HAP-1 (cell line): Measurements from ENCODE around the gene AP1M2.
A peak's percentile ranks its signal among the peaks of the same experiment; 100 is the strongest.
"Not testable (repeated sequence)": the region's sequence is repeated elsewhere in the genome, so short reads cannot be mapped to it uniquely, and the experiment has no call there.

ENCODE experiments used
- DNase-seq, 2 experiments: peaks; one replicate each; pipeline ENCODE4 v3.0.0-alpha.2; 2016 to 2020; ENCODE audit warnings: low spot score in 2 of 2
- H3K27me3 ChIP-seq: fragments of 250-450 bp; sonication (Bioruptor Pico); 2 replicates; pipeline ENCODE4 v1.5.1; 2020; ENCODE audit warnings: low read depth, mild to moderate bottlenecking, moderate library complexity
- H3K36me3 ChIP-seq: fragments of 250-450 bp; sonication (Bioruptor Pico); replicated peaks from 2 replicates; pipeline ENCODE4 v1.5.1; 2020; ENCODE audit warnings: mild to moderate bottlenecking
- H3K4me1 ChIP-seq: fragments of 250-450 bp; sonication (Bioruptor Pico); 2 replicates; pipeline ENCODE4 v1.5.1; 2020; ENCODE audit warnings: mild to moderate bottlenecking
- H3K4me3 ChIP-seq: fragments of 250-450 bp; sonication (Bioruptor Pico); 2 replicates; pipeline ENCODE4 v1.5.1; 2020; ENCODE audit warnings: mild to moderate bottlenecking, moderate library complexity
- H3K9me3 ChIP-seq: fragments of 250-450 bp; sonication (Bioruptor Pico); 2 replicates; pipeline ENCODE4 v1.5.1; 2020; ENCODE audit warnings: mild to moderate bottlenecking, moderate library complexity
- in situ Hi-C: fragments of 300-500 bp; cut with MboI; formaldehyde crosslinking; loops from 3 replicates; pipeline ENCODE4 v1.14.3; 2020; ENCODE audit warnings: low sequenced_read_pairs, inconsistent platforms, mixed read lengths

The AP1M2 gene

GRCh38 chr19:10565567-10566407 is 21.3 kb downstream of the AP1M2 start, which contains the start of gene KRI1:
Gene KRI1 (minus strand): TSS chr19:10566010. CDS start chr19:10565999, 11 bp downstream.
- DNase-seq: peak; percentile 91 to 99
- Histone ChIP-seq H3K4me3 (peak within 1 kb of the TSS; percentile 94), H3K4me1 (peaks cover 17% of the 10 kb centered on the region), H3K27me3 (no peaks in the 10 kb centered on the region), H3K36me3 (peaks cover 33% of the 10 kb centered on the region), H3K9me3 (no peaks in the 10 kb centered on the region)
- in situ Hi-C loops: no loop called here

GRCh38 chr19:10565028-10565566 is 22.0 kb downstream of the AP1M2 start:
- Histone ChIP-seq H3K4me1 (peaks cover 17% of the 10 kb centered on the region), H3K27me3 (no peaks in the 10 kb centered on the region), H3K9me3 (no peaks in the 10 kb centered on the region), H3K36me3 (peaks cover 40% of the 10 kb centered on the region), H3K4me3 (peak overlapping the region; percentile 94)
- in situ Hi-C loops: no loop called here
- peak; percentile 37 to 78 for DNase-seq

GRCh38 chr19:10562609-10563008 is 24.5 kb downstream of the AP1M2 start:
- no peaks in the 10 kb centered on the region for H3K9me3 ChIP-seq
- peaks cover 63% of the 10 kb centered on the region for H3K36me3 ChIP-seq
- in situ Hi-C loops: no loop called here
- no peak for DNase-seq
- no peaks in the 10 kb centered on the region for H3K27me3 ChIP-seq
- H3K4me3 ChIP-seq: no peak overlapping the region
- peaks cover 8% of the 10 kb centered on the region for H3K4me1 ChIP-seq

GRCh38 chr19:10560154-10560553 is 27.0 kb downstream of the AP1M2 start:
- Histone ChIP-seq H3K9me3 (no peaks in the 10 kb centered on the region), H3K27me3 (no peaks in the 10 kb centered on the region), H3K4me3 (no peak overlapping the region), H3K36me3 (peaks cover 84% of the 10 kb centered on the region), H3K4me1 (peaks cover 8% of the 10 kb centered on the region)
- in situ Hi-C loops: no loop called here
- DNase-seq: no peak

GRCh38 chr19:10557603-10558197 is 29.4 kb downstream of the AP1M2 start:
- Histone ChIP-seq H3K4me3 (no peak overlapping the region), H3K36me3 (peaks cover 91% of the 10 kb centered on the region), H3K4me1 (no peaks in the 10 kb centered on the region), H3K9me3 (no peaks in the 10 kb centered on the region), H3K27me3 (no peaks in the 10 kb centered on the region)
- in situ Hi-C loops: no loop called here
- no peak for DNase-seq

GRCh38 chr19:10555610-10555973 is 31.5 kb downstream of the AP1M2 start:
- Histone ChIP-seq H3K9me3 (no peaks in the 10 kb centered on the region), H3K36me3 (peaks cover 85% of the 10 kb centered on the region), H3K4me3 (no peak overlapping the region), H3K27me3 (no peaks in the 10 kb centered on the region), H3K4me1 (no peaks in the 10 kb centered on the region)
- no peak for DNase-seq
- in situ Hi-C loops: no loop called here

- H3K4me1 ChIP-seq: no peaks in the 10 kb centered on the region
- no peak for DNase-seq
- H3K36me3 ChIP-seq: peaks cover 83% of the 10 kb centered on the region
- no peak overlapping the region for H3K4me3 ChIP-seq
- in situ Hi-C loops: no loop called here
- H3K9me3 ChIP-seq: no peaks in the 10 kb centered on the region
- no peaks in the 10 kb centered on the region for H3K27me3 ChIP-seq
Observed at GRCh38 chr19:10554760-10555609, 32.1 kb downstream of the AP1M2 start.

- no peaks in the 10 kb centered on the region for H3K9me3 ChIP-seq
- no peaks in the 10 kb centered on the region for H3K27me3 ChIP-seq
- in situ Hi-C loops: no loop called here
- peaks cover 83% of the 10 kb centered on the region for H3K36me3 ChIP-seq
- DNase-seq: no peak
- no peaks in the 10 kb centered on the region for H3K4me1 ChIP-seq
- no peak overlapping the region for H3K4me3 ChIP-seq
Observed at GRCh38 chr19:10553943-10554381, 33.1 kb downstream of the AP1M2 start.

GRCh38 chr19:10553087-10553667 is 33.9 kb downstream of the AP1M2 start:
- peaks cover 83% of the 10 kb centered on the region for H3K36me3 ChIP-seq
- no peak overlapping the region for H3K4me3 ChIP-seq
- H3K27me3 ChIP-seq: no peaks in the 10 kb centered on the region
- DNase-seq: no peak
- H3K9me3 ChIP-seq: no peaks in the 10 kb centered on the region
- in situ Hi-C loops: no loop called here
- no peaks in the 10 kb centered on the region for H3K4me1 ChIP-seq

GRCh38 chr19:10552510-10553053 is 34.5 kb downstream of the AP1M2 start:
- Histone ChIP-seq H3K9me3 (no peaks in the 10 kb centered on the region), H3K27me3 (no peaks in the 10 kb centered on the region), H3K4me1 (no peaks in the 10 kb centered on the region), H3K4me3 (no peak overlapping the region), H3K36me3 (peaks cover 79% of the 10 kb centered on the region)
- DNase-seq: peak; percentile 52 to 75
- in situ Hi-C loops: no loop called here

GRCh38 chr19:10551698-10552301 is 35.3 kb downstream of the AP1M2 start:
- H3K9me3 ChIP-seq: no peaks in the 10 kb centered on the region
- no peaks in the 10 kb centered on the region for H3K27me3 ChIP-seq
- peaks cover 76% of the 10 kb centered on the region for H3K36me3 ChIP-seq
- no peaks in the 10 kb centered on the region for H3K4me1 ChIP-seq
- no peak overlapping the region for H3K4me3 ChIP-seq
- in situ Hi-C loops: no loop called here
- peak in 1 of 2 experiments; percentile 49 for DNase-seq

- H3K9me3 ChIP-seq, H3K4me1 ChIP-seq, DNase-seq, H3K27me3 ChIP-seq, in situ Hi-C loops, H3K4me3 ChIP-seq: not testable (repeated sequence)
- H3K36me3 ChIP-seq: peaks cover 72% of the 10 kb centered on the region
Observed at GRCh38 chr19:10551006-10551405, 36.1 kb downstream of the AP1M2 start.

GRCh38 chr19:10550336-10550735 is 36.8 kb downstream of the AP1M2 start:
- Histone ChIP-seq H3K4me1 (no peaks in the 10 kb centered on the region), H3K9me3 (no peaks in the 10 kb centered on the region), H3K36me3 (peaks cover 65% of the 10 kb centered on the region), H3K4me3 (no peak overlapping the region), H3K27me3 (no peaks in the 10 kb centered on the region)
- in situ Hi-C loops: no loop called here
- no peak for DNase-seq
